ENCODE results near the gene PEPD.

PEPD gene

GRCh38 chr19:33368074-33368864 lies 153.3 kb downstream of the PEPD start:
- no peak for DNase-seq

- DNase-seq = no peak
Measured at GRCh38 chr19:33366897-33367296, 154.7 kb downstream of the PEPD start.

GRCh38 chr19:33366127-33366526 lies 155.5 kb downstream of the PEPD start:
- DNase-seq = no peak

DNA sequence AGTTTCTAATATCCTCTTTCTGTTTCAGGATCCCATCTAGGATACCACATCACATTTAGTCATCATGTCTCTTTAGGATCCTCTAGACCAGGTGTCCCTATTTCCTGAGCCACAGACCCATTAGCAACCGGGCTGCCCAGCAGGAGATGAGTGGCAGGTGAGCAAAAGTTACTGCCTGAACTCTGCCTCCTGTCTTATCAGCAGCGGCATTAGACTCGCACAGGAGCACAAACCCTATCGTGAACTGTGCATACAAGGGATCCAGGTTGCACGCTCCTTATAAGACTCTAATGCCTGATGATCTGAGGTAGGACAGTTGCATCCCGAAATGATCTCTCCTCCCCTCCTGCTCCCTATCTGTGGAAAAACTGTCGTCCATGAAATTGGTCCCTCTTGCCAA lies 155.9 kb downstream of the PEPD start:
- DNase-seq = no peak

DNA sequence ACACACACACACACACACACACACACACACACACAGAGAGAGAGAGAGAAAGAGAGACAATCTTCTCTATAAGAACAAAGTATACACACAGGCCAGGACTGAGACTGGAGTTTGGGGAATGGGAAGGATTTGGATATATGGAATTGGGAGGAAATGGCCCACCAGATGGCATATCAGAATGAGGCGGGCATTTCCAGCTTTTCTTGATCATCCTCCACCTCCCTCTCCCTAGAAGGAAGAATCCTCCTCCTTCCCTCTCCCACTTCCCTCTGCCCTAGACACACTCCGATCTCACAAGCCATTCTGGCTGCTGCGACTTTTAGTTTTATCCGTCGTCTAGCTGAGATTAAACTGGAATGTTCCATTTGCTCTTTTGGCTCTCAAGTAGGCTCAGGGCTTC lies 158.1 kb downstream of the PEPD start:
- DNase-seq = no peak

- no peak for DNase-seq
Measured at GRCh38 chr19:33362508-33363228, 158.9 kb downstream of the PEPD start.

GRCh38 chr19:33359581-33359980 lies 162.0 kb downstream of the PEPD start:
- DNase-seq = no peak

GRCh38 chr19:33358408-33358807 lies 163.2 kb downstream of the PEPD start:
- no peak for DNase-seq

DNA sequence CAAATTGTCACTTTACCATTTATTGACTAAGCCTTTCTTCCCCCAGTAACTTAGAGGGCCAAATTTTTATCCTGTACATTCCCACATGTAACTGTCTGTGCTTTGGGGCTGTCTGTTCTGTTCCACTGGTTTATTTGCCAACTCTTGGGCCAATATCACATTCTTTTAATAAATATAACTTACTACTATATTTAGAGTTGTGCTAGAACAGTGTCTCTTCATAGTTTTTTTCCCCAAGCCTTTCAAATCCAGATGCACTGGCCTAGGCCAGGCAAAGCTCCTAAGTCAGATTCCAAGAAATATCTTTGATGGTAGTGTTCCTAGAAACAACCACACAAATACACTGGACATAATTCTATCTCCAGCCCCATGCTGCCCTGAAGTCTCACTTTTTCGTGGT lies 164.0 kb downstream of the PEPD start:
- no peak for DNase-seq

GRCh38 chr19:33355535-33355934 lies 166.1 kb downstream of the PEPD start:
- no peak for DNase-seq

DNA sequence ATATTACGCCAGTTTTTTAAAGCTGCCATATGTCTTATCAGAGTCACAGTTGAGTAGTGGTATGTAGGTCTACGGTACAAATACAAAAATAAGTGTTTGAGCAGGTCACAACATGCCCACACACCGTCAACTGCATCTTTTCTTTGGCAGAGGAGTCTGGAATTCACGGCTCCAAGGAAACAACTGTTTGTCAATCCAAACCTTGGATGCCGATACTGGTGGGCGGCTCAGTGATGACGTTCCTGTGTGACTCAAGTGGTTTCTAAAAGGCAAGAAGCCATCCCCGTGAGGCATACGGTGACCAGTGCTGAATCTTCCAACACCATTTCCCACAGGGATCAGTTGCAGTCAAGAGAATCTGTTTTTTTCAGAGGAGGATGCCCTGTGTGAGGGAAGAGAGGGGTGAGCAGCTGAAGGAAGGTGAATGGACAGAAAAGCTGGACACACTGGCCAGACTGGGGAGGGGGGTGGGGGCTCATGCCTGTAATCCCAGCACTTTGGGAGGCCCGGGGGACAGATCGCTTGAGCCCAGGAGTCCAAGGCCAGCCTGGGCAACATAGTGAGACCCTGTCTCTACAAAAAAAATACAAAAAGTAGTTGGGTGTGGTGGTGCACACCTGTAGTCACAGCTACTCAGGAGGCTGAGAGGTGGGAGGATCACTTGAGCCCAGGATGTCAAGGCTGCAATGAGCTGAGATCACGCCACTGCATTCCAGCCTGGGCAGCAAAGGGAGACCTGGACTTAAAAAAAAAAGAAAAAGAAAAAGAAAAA lies 170.9 kb downstream of the PEPD start:
- DNase-seq = peak in 12 of 56 donors; percentile 3 to 44 (median 16)

DNA sequence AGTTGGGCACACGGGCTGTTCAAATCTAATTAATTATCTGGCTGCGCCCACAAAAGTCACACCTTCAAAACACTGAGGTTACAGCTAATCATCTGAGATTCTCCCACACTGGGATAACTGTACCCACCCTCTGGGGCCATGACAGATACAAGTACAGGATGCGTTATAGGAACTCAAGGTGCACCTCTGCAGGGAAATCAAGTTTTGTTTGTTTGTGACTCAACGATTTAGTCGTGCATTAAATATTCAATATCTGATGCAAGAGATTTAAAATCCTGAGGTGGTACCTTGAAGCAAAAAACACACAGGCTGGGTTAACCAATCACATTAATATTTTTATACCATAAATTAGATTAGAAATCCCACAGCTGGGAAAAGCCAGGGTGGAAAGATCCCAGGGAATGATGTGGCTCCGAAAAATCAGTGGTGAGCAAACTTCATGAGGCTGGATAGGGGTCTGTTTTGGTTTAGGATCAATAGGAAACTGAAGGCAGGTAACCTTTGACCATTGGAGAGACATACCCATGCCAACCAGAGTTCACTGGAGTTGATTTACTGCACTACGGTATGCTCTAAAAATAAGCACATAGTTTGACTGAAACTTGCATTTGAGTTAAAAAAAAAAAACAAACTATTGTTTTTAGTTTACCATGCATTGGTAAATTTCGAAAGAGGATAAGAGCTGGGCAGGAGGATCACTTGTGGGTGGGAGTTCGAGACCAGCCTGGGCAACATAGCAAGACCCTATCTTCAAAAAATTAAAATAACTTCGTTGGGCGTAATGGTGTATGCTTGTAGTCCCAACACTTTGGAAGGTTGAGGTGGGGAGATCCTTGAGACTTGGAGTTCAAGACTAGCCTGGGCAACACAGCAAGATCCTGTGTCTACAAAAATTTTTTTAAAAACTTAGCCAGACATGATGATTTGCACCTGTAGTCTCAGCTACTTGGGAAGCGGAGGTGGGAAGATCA lies 172.0 kb downstream of the PEPD start:
- no peak for DNase-seq

DNA sequence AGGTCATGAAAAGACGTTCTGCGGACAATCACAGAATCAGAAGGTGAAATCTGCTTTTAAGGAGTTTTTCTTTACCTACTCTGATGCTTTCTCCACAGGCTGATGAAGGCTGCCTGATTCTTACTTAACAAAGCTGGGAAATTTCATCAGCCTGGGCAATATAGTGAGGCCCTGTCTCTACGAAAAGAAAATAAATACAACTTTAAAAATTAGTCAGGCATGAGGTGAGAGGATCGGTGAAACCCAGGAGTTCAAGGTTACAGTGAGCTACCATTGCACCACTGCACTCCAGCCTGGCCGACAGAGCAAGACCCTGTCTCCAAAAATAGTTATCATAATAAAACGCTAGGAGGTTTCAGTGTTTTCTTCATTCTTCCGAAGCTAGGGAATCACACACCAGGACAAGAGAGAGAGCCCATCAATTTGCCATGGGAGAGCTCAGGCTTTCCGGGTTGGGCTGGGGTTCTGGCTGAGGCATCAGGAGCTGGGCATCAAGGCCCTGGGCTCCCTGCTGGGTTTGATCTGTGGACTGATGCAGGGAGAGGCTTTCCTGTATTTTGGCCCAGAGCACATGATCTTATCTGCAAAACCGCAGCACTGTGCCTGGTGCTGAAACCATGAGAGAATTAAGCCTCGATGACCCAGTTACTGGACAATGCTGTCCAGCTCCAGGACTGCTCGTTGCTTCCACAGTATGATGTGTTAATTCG lies 173.1 kb downstream of the PEPD start:
- no peak for DNase-seq

- no peak for DNase-seq
Measured at GRCh38 chr19:33347300-33347699, 174.3 kb downstream of the PEPD start.

GRCh38 chr19:33346665-33347064 lies 174.9 kb downstream of the PEPD start:
- DNase-seq = no peak

DNA sequence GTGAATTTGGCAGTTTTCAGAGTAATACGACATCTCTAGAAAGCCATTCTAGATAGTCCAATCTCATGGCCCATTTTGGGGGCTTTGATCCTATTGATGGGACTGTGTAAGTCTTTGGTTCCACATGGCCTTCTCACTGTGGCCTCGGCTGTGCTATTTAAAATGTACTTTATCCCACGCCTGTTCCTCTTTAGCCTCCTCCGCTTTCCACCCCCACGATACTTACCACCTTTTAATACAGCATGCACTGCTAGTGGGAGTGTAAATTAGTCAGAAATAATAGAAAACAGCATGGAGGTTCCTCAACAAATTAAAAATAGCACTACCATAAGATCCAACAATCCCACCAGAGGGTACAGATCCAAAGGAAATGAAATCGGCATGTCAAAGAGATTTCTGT lies 176.4 kb downstream of the PEPD start:
- peak in 1 of 56 donors; percentile 6 for DNase-seq

DNA sequence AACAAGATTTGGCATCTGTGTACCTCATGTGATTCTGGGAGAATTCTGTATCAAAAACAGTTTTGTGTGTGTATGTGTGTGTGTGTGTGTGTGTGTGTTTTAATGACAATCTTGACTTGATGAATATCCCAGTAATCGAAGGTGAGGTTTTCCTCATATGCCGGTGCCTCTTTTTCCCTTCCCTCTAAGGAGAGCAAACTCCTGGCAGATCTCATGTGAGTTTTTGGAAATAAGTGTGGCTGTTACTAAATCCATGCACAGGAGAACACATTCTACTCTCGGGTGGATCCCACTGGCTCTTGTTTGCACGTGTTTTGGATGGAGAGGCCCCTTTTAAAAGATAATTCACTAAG lies 177.0 kb downstream of the PEPD start:
- DNase-seq = no peak

- peak in 17 of 56 donors; percentile 1 to 47 (median 15) for DNase-seq
Measured at GRCh38 chr19:33343859-33344572, 177.6 kb downstream of the PEPD start.

- DNase-seq = no peak
Measured at GRCh38 chr19:33343301-33343700, 178.3 kb downstream of the PEPD start.

- no peak for DNase-seq
Measured at GRCh38 chr19:33340991-33341390, 180.6 kb downstream of the PEPD start.

Data from amygdala (tissue), 56 donors.